Stimulated activated CD8-positive, alpha-beta memory T cell treated with anti-CD3 and anti-CD28 coated beads, Interleukin-4, amount 100 ng/mL, for 1 hour (primary cell): ENCODE results near the gene SLC25A3.
"Not testable (repeated sequence)": the region's sequence is repeated elsewhere in the genome, so short reads cannot be mapped to it uniquely, and the experiment has no call there.

Experiments used
- DNase-seq, 2 donors: peaks; one replicate each; pipeline ENCODE4 v3.0.0-alpha.2; 2020; ENCODE audit warnings: low read depth in 2 of 2, low spot score in 1 of 2

The SLC25A3 gene

GRCh38 chr12:98593351-98594049, at the start of gene SLC25A3:
TSS of gene SLC25A3 (plus strand) at chr12:98593686. CDS start at chr12:98593979, 293 bp downstream.
- DNase-seq: peak; percentile 87 to 89

- DNase-seq: no peak
Measured at GRCh38 chr12:98543701-98544100, 49.8 kb upstream of the SLC25A3 start.

GRCh38 chr12:98544751-98545150, 48.7 kb upstream of the SLC25A3 start:
- DNase-seq: no peak

- no peak for DNase-seq
Measured at GRCh38 chr12:98549371-98550110, 43.9 kb upstream of the SLC25A3 start.

- no peak for DNase-seq
Measured at GRCh38 chr12:98551787-98552186, 41.7 kb upstream of the SLC25A3 start.

- DNase-seq: not testable (repeated sequence)
Measured at GRCh38 chr12:98558097-98558496, 35.4 kb upstream of the SLC25A3 start.

- DNase-seq: no peak
Measured at GRCh38 chr12:98559666-98560065, 33.8 kb upstream of the SLC25A3 start.

- DNase-seq: no peak
Measured at GRCh38 chr12:98561846-98562245, 31.6 kb upstream of the SLC25A3 start.

- DNase-seq: no peak
Measured at GRCh38 chr12:98572010-98572409, 21.5 kb upstream of the SLC25A3 start.

GRCh38 chr12:98574110-98574509, 19.4 kb upstream of the SLC25A3 start:
- DNase-seq: no peak

GRCh38 chr12:98575013-98575412, 18.5 kb upstream of the SLC25A3 start:
- no peak for DNase-seq

- DNase-seq: not testable (repeated sequence)
Measured at GRCh38 chr12:98576795-98577194, 16.7 kb upstream of the SLC25A3 start.

- DNase-seq: no peak
Measured at GRCh38 chr12:98578392-98578791, 15.1 kb upstream of the SLC25A3 start.

- DNase-seq: no peak
Measured at GRCh38 chr12:98578821-98579220, 14.7 kb upstream of the SLC25A3 start.

- no peak for DNase-seq
Measured at GRCh38 chr12:98579347-98579746, 14.1 kb upstream of the SLC25A3 start.

GRCh38 chr12:98579835-98580234, 13.7 kb upstream of the SLC25A3 start:
- no peak for DNase-seq

GRCh38 chr12:98580695-98581094, 12.8 kb upstream of the SLC25A3 start:
- no peak for DNase-seq

- DNase-seq: no peak
Measured at GRCh38 chr12:98581101-98581500, 12.4 kb upstream of the SLC25A3 start.

- DNase-seq: no peak
Measured at GRCh38 chr12:98582093-98582492, 11.4 kb upstream of the SLC25A3 start.

- no peak for DNase-seq
Measured at GRCh38 chr12:98587084-98587483, 6.4 kb upstream of the SLC25A3 start.

- DNase-seq: no peak
Measured at GRCh38 chr12:98591209-98591608, 2.3 kb upstream of the SLC25A3 start.

- DNase-seq: no peak
Measured at GRCh38 chr12:98592825-98593322, 612 bp upstream of the SLC25A3 start.
